Lung (tissue), 12 donors: ENCODE data around the gene KLK14. TPM values are rescaled to one million over a fixed set of nuclear protein-coding genes. Genes with fewer than 3 reads are reported as not detected.

Source experiments
- ATAC-seq: fragments of 200-7000 bp; cut with Tn5 transposase; one replicate; pipeline ENCODE4 v1.9.1; 2020; ENCODE audit warnings: moderate number of reproducible peaks; ENCODE audit not compliant: insufficient read depth, low FRiP score
- DNase-seq, 3 donors: peaks; one replicate each; pipeline ENCODE4 v3.0.0-alpha.2; 2013 to 2017
- H3K27ac ChIP-seq, 2 donors: one replicate each; pipeline ENCODE4 v1.5.1; 2013; ENCODE audit warnings: mild to moderate bottlenecking in 2 of 2, moderate library complexity in 2 of 2, control low read depth in 1 of 2, inconsistent platforms in 1 of 2, low read depth in 1 of 2, low read length in 1 of 2
- H3K27me3 ChIP-seq, 3 donors: one replicate each; pipeline ENCODE4 v1.5.1; 2013; ENCODE audit warnings: low read length in 2 of 3; ENCODE audit not compliant: control insufficient read depth in 3 of 3, insufficient read depth in 3 of 3
- H3K36me3 ChIP-seq, 4 donors: one replicate each; pipeline ENCODE4 v1.5.1; 2013; ENCODE audit warnings: low read length in 4 of 4, mild to moderate bottlenecking in 1 of 4, moderate library complexity in 1 of 4; ENCODE audit not compliant: control insufficient read depth in 4 of 4, insufficient read depth in 4 of 4
- H3K4me1 ChIP-seq, 5 donors: one replicate each; pipeline ENCODE4 v1.5.1; 2013; ENCODE audit warnings: low read length in 5 of 5, mild to moderate bottlenecking in 2 of 5, moderate library complexity in 1 of 5; ENCODE audit not compliant: control insufficient read depth in 5 of 5, insufficient read depth in 5 of 5
- H3K4me3 ChIP-seq: one replicate; pipeline ENCODE4 v1.5.1; 2013; ENCODE audit warnings: mild to moderate bottlenecking, control low read depth, moderate library complexity
- H3K9ac ChIP-seq, 2 donors: one replicate each; pipeline ENCODE4 v1.5.1; 2013; ENCODE audit warnings: low read length in 2 of 2, control low read depth in 1 of 2; ENCODE audit not compliant: insufficient read depth in 1 of 2
- H3K9me3 ChIP-seq, 4 donors: one replicate each; pipeline ENCODE4 v1.5.1; 2013; ENCODE audit warnings: low read length in 3 of 4, mild to moderate bottlenecking in 1 of 4, moderate library complexity in 1 of 4; ENCODE audit not compliant: control insufficient read depth in 4 of 4, insufficient read depth in 3 of 4
- CTCF ChIP-seq: IDR thresholded peaks from 2 replicates; pipeline ENCODE4 v1.5.1; 2012; ENCODE audit warnings: mild to moderate bottlenecking; ENCODE audit errors: control extremely low read depth, extremely low read depth
- WGBS, 2 donors: extraction: QIAGEN DNeasy Blood & Tissue Kit; methylation state at CpG; one replicate each; pipeline ENCODE4 v1.1.7; 2013; 5-methylcytosine and 5-hydroxymethylcytosine counted together
- polyA plus RNA-seq, 2 donors: library from polyadenylated mRNA; stranded (reverse); fragments of 200-250 nt; gene quantifications; one replicate each; pipeline ENCODE4 v1.2.1, GENCODE V29; 2013
- total RNA-seq, 2 donors: library from RNA; depleted of rRNA in 1 of 2; stranded (reverse); fragments of >200 nt in 1 of 2; gene quantifications; one replicate each; pipeline ENCODE4 v1.2.1, GENCODE V29; 2014 to 2021
- donor health status: control.
- donor health status: control.
- donor health status: Bipolar disorder and iron deficiency.
- donor health status: healthy.
- donor health status: DM: yes; HTN: yes; CAD: no.

KLK14 gene
- total and polyA plus RNA-seq, 4 donors = 0.46 to 3.9 (median 0.89) TPM

- H3K9ac ChIP-seq = no peak overlapping the region
- no peak for TF ChIP-seq CTCF
- no peaks in the 10 kb centered on the region for H3K36me3 ChIP-seq
- DNase-seq (peak in 1 of 3 donors; percentile 8), ATAC-seq (no peak)
- H3K27ac ChIP-seq = no peak overlapping the region
- H3K27me3 ChIP-seq = no peaks in the 10 kb centered on the region
- H3K4me1 ChIP-seq = peaks cover 0 to 8% (median 0%) of the 10 kb centered on the region in 5 donors
- WGBS, 2 donors = 62 to 63% methylated on average over 8 of the region's 8 CpGs
- no peak overlapping the region for H3K4me3 ChIP-seq
- H3K9me3 ChIP-seq = no peaks in the 10 kb centered on the region
Measured at GRCh38 chr19:51090471-51090870, 7.8 kb upstream of the KLK14 start.

- no peaks in the 10 kb centered on the region for H3K36me3 ChIP-seq
- H3K9me3 ChIP-seq = no peaks in the 10 kb centered on the region
- TF ChIP-seq CTCF = no peak
- ATAC-seq (no peak), DNase-seq (peak in 1 of 3 donors; percentile 13)
- no peak overlapping the region for H3K9ac ChIP-seq
- peaks cover 0 to 8% (median 0%) of the 10 kb centered on the region in 5 donors for H3K4me1 ChIP-seq
- no peak overlapping the region for H3K27ac ChIP-seq
- WGBS, 2 donors = 62 to 72% methylated on average over 17 of the region's 17 CpGs
- H3K27me3 ChIP-seq = no peaks in the 10 kb centered on the region
- no peak overlapping the region for H3K4me3 ChIP-seq
Measured at GRCh38 chr19:51089786-51090185, 7.1 kb upstream of the KLK14 start.

GRCh38 chr19:51086153-51086850 is 3.6 kb upstream of the KLK14 start:
- Histone ChIP-seq H3K9ac (no peak overlapping the region), H3K9me3 (peaks cover 0 to 1% (median 0%) of the 10 kb centered on the region in 4 donors), H3K4me3 (no peak overlapping the region), H3K4me1 (peaks cover 0 to 8% (median 0%) of the 10 kb centered on the region in 5 donors), H3K27me3 (no peaks in the 10 kb centered on the region), H3K36me3 (no peaks in the 10 kb centered on the region), H3K27ac (no peak overlapping the region)
- WGBS, 2 donors = 81 to 89% methylated on average over 18 of the region's 18 CpGs
- ATAC-seq (no peak), DNase-seq (no peak)
- TF ChIP-seq CTCF = no peak
